Natural killer cell (primary cell): ENCODE data around the gene RFC3. TPM values are rescaled to one million over a fixed set of nuclear protein-coding genes. Genes with fewer than 3 reads are reported as not detected.
"Not testable (repeated sequence)": the region's sequence is repeated elsewhere in the genome, so short reads cannot be mapped to it uniquely, and the experiment has no call there.

Experiments
- ATAC-seq, 3 donors: fragments of 150-1000 bp in 2 of 3; fragments of 200-7000 bp in 1 of 3; cut with Tn5 transposase; 1 replicate in 1 of 3; 2 replicates in 2 of 3; pipeline ENCODE4 v1.10.0; 2021; ENCODE audit warnings: mild to moderate bottlenecking in 2 of 3, moderate library complexity in 2 of 3
- DNase-seq, 2 donors: peaks; one replicate each; pipeline versions ENCODE4 v3.0.0 to v3.0.0-alpha.2; 2013 to 2021; ENCODE audit warnings: mixed read lengths in 1 of 2
- H3K27ac ChIP-seq: one replicate; pipeline ENCODE4 v1.5.1; 2013; ENCODE audit warnings: mild to moderate bottlenecking, low read length
- H3K27me3 ChIP-seq: one replicate; pipeline ENCODE4 v1.6.1; 2013; ENCODE audit warnings: low read length; ENCODE audit not compliant: control insufficient read depth, insufficient read depth
- H3K36me3 ChIP-seq: one replicate; pipeline ENCODE4 v1.6.1; 2013; ENCODE audit warnings: low read length; ENCODE audit not compliant: control insufficient read depth, insufficient read depth
- H3K4me1 ChIP-seq: one replicate; pipeline ENCODE4 v1.6.1; 2013; ENCODE audit warnings: low read length; ENCODE audit not compliant: control insufficient read depth, insufficient read depth
- H3K4me3 ChIP-seq: one replicate; pipeline ENCODE4 v1.5.1; 2013; ENCODE audit warnings: low read length
- H3K9me3 ChIP-seq: one replicate; pipeline ENCODE4 v1.6.1; 2013; ENCODE audit warnings: low read length; ENCODE audit not compliant: control insufficient read depth, insufficient read depth
- H3K27ac Mint-ChIP-seq, 2 donors: one replicate each; pipeline ENCODE4 v1.8.0; 2022; ENCODE audit warnings: mild to moderate bottlenecking in 2 of 2, mixed read lengths in 2 of 2, moderate library complexity in 1 of 2
- H3K27me3 Mint-ChIP-seq, 2 donors: one replicate each; pipeline ENCODE4 v1.8.0; 2022; ENCODE audit warnings: low read depth in 2 of 2, mixed read lengths in 2 of 2
- H3K36me3 Mint-ChIP-seq: one replicate; pipeline ENCODE4 v1.8.0; 2022; ENCODE audit warnings: mixed read lengths
- H3K4me1 Mint-ChIP-seq, 2 donors: one replicate each; pipeline ENCODE4 v1.8.0; 2022; ENCODE audit warnings: mixed read lengths in 2 of 2
- H3K4me3 Mint-ChIP-seq: one replicate; pipeline ENCODE4 v1.8.0; 2022; ENCODE audit warnings: mild to moderate bottlenecking, moderate library complexity, mixed read lengths
- H3K9me3 Mint-ChIP-seq, 2 donors: one replicate each; pipeline ENCODE4 v1.8.0; 2022; ENCODE audit warnings: mixed read lengths in 2 of 2
- CTCF ChIP-seq: fragments of 200-600 bp; IDR thresholded peaks from one replicate; pipeline ENCODE4 v1.8.0; 2022; ENCODE audit warnings: antibody characterized with exemption
- WGBS: methylation state at CpG from one replicate; pipeline ENCODE4 v1.1.7; 2013; ENCODE audit warnings: missing lambda C conversion rate; ENCODE audit not compliant: insufficient coverage; 5-methylcytosine and 5-hydroxymethylcytosine counted together
- intact Hi-C: fragments of 100-400 bp; cut with micrococcal nuclease; formaldehyde crosslinking; loops from one replicate; pipeline ENCODE4 v1.14.2; 2022
- total RNA-seq, 4 donors: library from RNA; stranded (reverse); fragments of 120-200 nt in 1 of 4; gene quantifications; one replicate each; pipeline versions ENCODE4 v1.2.3 to v1.2.4, GENCODE V29; 2013 to 2022

RFC3 gene
- total RNA-seq, 3 donors from 2014 or later (not counting 1 experiment from before 2014, with no cell fraction given), result 5.5 to 7.0 (median 6.8) TPM

- Mint-ChIP-seq H3K27me3 (peaks cover 4 to 24% of the 10 kb centered on the region in 2 donors), H3K4me1 (no peaks in the 10 kb centered on the region), H3K27ac (no peak overlapping the region), H3K36me3 (no peaks in the 10 kb centered on the region), H3K4me3 (no peak overlapping the region), H3K9me3 (peaks cover 0 to under 1% of the 10 kb centered on the region in 2 donors)
- H3K27ac ChIP-seq, result no peak overlapping the region
- no peaks in the 10 kb centered on the region for H3K36me3 ChIP-seq
- DNase-seq (no peak), ATAC-seq (no peak)
- intact Hi-C loops, result no loop called here
- no peaks in the 10 kb centered on the region for H3K9me3 ChIP-seq
- no peak for TF ChIP-seq CTCF
- WGBS, result 61% methylated on average over 2 of the region's 2 CpGs
- no peak overlapping the region for H3K4me3 ChIP-seq
- no peaks in the 10 kb centered on the region for H3K27me3 ChIP-seq
- H3K4me1 ChIP-seq, result no peaks in the 10 kb centered on the region
Measured at GRCh38 chr13:33775339-33776108, 42.4 kb upstream of the RFC3 start.

- Mint-ChIP-seq H3K27ac (no peak overlapping the region), H3K4me3 (no peak overlapping the region), H3K36me3 (no peaks in the 10 kb centered on the region), H3K4me1 (no peaks in the 10 kb centered on the region), H3K27me3 (peaks cover 5 to 28% of the 10 kb centered on the region in 2 donors), H3K9me3 (peaks cover 0 to 2% of the 10 kb centered on the region in 2 donors)
- H3K27me3 ChIP-seq, result no peaks in the 10 kb centered on the region
- TF ChIP-seq CTCF, result no peak
- H3K27ac ChIP-seq, result no peak overlapping the region
- ATAC-seq, result no peak
- no peaks in the 10 kb centered on the region for H3K36me3 ChIP-seq
- H3K4me1 ChIP-seq, result no peaks in the 10 kb centered on the region
- WGBS, result 50% methylated on average over 5 of the region's 9 CpGs
- intact Hi-C loops, result no loop called here
- no peaks in the 10 kb centered on the region for H3K9me3 ChIP-seq
- H3K4me3 ChIP-seq, result no peak overlapping the region
- DNase-seq, result no peak
Measured at GRCh38 chr13:33776239-33776881, 41.6 kb upstream of the RFC3 start.

DNA sequence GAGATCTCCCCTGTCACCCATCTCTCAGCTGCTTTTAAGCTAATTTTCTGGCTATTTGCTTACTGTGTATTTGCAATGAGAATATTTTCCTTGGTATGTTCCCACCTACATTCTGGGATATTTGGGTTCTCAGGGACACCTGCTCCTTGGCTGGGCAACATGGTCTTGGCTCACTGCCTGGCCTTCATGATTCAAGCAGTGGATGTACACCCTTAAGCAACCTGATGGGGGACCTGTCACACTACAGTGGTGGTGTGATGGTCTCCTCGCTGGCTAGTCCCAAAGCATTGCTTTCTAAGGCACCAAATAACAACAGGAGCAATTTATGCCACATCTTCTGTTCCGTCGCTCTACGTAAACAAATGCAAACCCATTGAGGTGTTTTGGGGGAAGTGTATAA lies 35.3 kb upstream of the RFC3 start:
- H3K36me3 ChIP-seq, result no peaks in the 10 kb centered on the region
- no peak for ATAC-seq
- no peak overlapping the region for H3K27ac ChIP-seq
- WGBS, result 80% methylated on average over 2 of the region's 4 CpGs
- H3K27ac Mint-ChIP-seq, result no peak overlapping the region
- H3K4me1 ChIP-seq, result peaks cover 7% of the 10 kb centered on the region
- H3K27me3 Mint-ChIP-seq, result peaks cover 10 to 20% of the 10 kb centered on the region in 2 donors
- H3K9me3 ChIP-seq, result no peaks in the 10 kb centered on the region
- no peaks in the 10 kb centered on the region for H3K36me3 Mint-ChIP-seq
- peaks cover 2 to 4% of the 10 kb centered on the region in 2 donors for H3K9me3 Mint-ChIP-seq
- DNase-seq, result no peak
- TF ChIP-seq CTCF, result no peak
- H3K4me3 ChIP-seq, result no peak overlapping the region
- intact Hi-C loops, result no loop called here
- H3K4me3 Mint-ChIP-seq, result no peak overlapping the region
- H3K4me1 Mint-ChIP-seq, result peaks cover 7 to 15% of the 10 kb centered on the region in 2 donors
- no peaks in the 10 kb centered on the region for H3K27me3 ChIP-seq

- Mint-ChIP-seq H3K27me3 (peaks cover 10 to 20% of the 10 kb centered on the region in 2 donors), H3K4me1 (peaks cover 7 to 15% of the 10 kb centered on the region in 2 donors)
- H3K9me3 ChIP-seq, ATAC-seq, H3K4me3 ChIP-seq, H3K27ac Mint-ChIP-seq, H3K4me1 ChIP-seq, H3K36me3 ChIP-seq, H3K27me3 ChIP-seq, intact Hi-C loops, H3K9me3 Mint-ChIP-seq, DNase-seq, H3K36me3 Mint-ChIP-seq, H3K4me3 Mint-ChIP-seq, H3K27ac ChIP-seq: not testable (repeated sequence)
- WGBS, result 67% methylated on average over 4 of the region's 4 CpGs
Measured at GRCh38 chr13:33783212-33783611, 34.7 kb upstream of the RFC3 start.
